Hematopoietic multipotent progenitor cell treated with erythropoietin and hydrocortisone succinate and interleukin-3 and kit ligand, for 17 days (in vitro differentiated cells): ENCODE results near the gene KLHL29.

Source experiments
- DNase-seq: peaks from one replicate; pipeline ENCODE4 v3.0.0-alpha.2; 2015; ENCODE audit warnings: low spot score

KLHL29 gene

GRCh38 chr2:23660237-23660636 lies 275.3 kb downstream of the KLHL29 start:
- no peak for DNase-seq

GRCh38 chr2:23661276-23662050 lies 276.5 kb downstream of the KLHL29 start:
- no peak for DNase-seq

GRCh38 chr2:23662466-23662865 lies 277.5 kb downstream of the KLHL29 start:
- no peak for DNase-seq

GRCh38 chr2:23662941-23663920 lies 278.3 kb downstream of the KLHL29 start:
- no peak for DNase-seq

GRCh38 chr2:23664066-23664788 lies 279.2 kb downstream of the KLHL29 start:
- no peak for DNase-seq

GRCh38 chr2:23666241-23666979 lies 281.4 kb downstream of the KLHL29 start:
- DNase-seq, result no peak

- no peak for DNase-seq
Measured at GRCh38 chr2:23666980-23667357, 282.0 kb downstream of the KLHL29 start.

GRCh38 chr2:23668756-23669304 lies 283.9 kb downstream of the KLHL29 start:
- DNase-seq, result no peak

- no peak for DNase-seq
Measured at GRCh38 chr2:23669413-23670244, 284.6 kb downstream of the KLHL29 start.

- DNase-seq, result no peak
Measured at GRCh38 chr2:23670245-23670592, 285.2 kb downstream of the KLHL29 start.

- DNase-seq, result no peak
Measured at GRCh38 chr2:23673082-23673481, 288.1 kb downstream of the KLHL29 start.

GRCh38 chr2:23673830-23674679 lies 289.1 kb downstream of the KLHL29 start:
- DNase-seq, result no peak

GRCh38 chr2:23675506-23675905 lies 290.5 kb downstream of the KLHL29 start:
- DNase-seq, result no peak

GRCh38 chr2:23677836-23678235 lies 292.9 kb downstream of the KLHL29 start:
- no peak for DNase-seq

GRCh38 chr2:23679044-23679443 lies 294.1 kb downstream of the KLHL29 start:
- DNase-seq, result no peak

- DNase-seq, result no peak
Measured at GRCh38 chr2:23680951-23681350, 296.0 kb downstream of the KLHL29 start.

GRCh38 chr2:23681356-23682140 lies 296.6 kb downstream of the KLHL29 start:
- no peak for DNase-seq

- DNase-seq, result no peak
Measured at GRCh38 chr2:23682481-23682880, 297.5 kb downstream of the KLHL29 start.

GRCh38 chr2:23683001-23683400 lies 298.0 kb downstream of the KLHL29 start:
- no peak for DNase-seq
